Endothelial cell of umbilical vein (primary cell): Measurements from ENCODE around the gene PACRGL.

Experiments used
- CTCF ChIP-seq, 2 donors: IDR thresholded peaks; 1 replicate in 1 of 2; 2 replicates in 1 of 2; pipeline ENCODE4 v1.5.1; 2011; ENCODE audit warnings: low read length in 2 of 2, mild to moderate bottlenecking in 2 of 2, moderate library complexity in 2 of 2, control low read depth in 1 of 2, inconsistent platforms in 1 of 2, low read depth in 1 of 2; ENCODE audit not compliant: insufficient read depth in 1 of 2; ENCODE audit errors: extremely low read depth in 1 of 2
- EZH2 ChIP-seq: IDR thresholded peaks from 2 replicates; pipeline ENCODE4 v1.6.1; 2012; ENCODE audit warnings: borderline replicate concordance, low read depth, mild to moderate bottlenecking, moderate library complexity, low read length, inconsistent platforms; ENCODE audit not compliant: severe bottlenecking
- FOS ChIP-seq: IDR thresholded peaks from 2 replicates; pipeline ENCODE4 v1.6.1; 2011; ENCODE audit warnings: mild to moderate bottlenecking, low read length, moderate library complexity, borderline replicate concordance; ENCODE audit not compliant: insufficient read depth
- MYC ChIP-seq: IDR thresholded peaks from one replicate; pipeline ENCODE4 v1.6.1; 2011; ENCODE audit warnings: mild to moderate bottlenecking, low read depth, low read length
- POLR2A ChIP-seq: IDR thresholded peaks from 2 replicates; pipeline ENCODE4 v1.6.1; 2012; ENCODE audit warnings: low read depth, mild to moderate bottlenecking, control low read depth, low read length
- POLR2AphosphoS5 ChIP-seq: IDR thresholded peaks from 2 replicates; pipeline ENCODE4 v1.6.1; 2012; ENCODE audit warnings: low read depth, mild to moderate bottlenecking, control low read depth, low read length, moderate library complexity; ENCODE audit not compliant: insufficient read depth
- TF ChIP-seq, protein P1 (sequence below): IDR thresholded peaks from 2 replicates; pipeline ENCODE4 v1.6.1; 2011; ENCODE audit not compliant: insufficient read depth, insufficient read length

DNA sequence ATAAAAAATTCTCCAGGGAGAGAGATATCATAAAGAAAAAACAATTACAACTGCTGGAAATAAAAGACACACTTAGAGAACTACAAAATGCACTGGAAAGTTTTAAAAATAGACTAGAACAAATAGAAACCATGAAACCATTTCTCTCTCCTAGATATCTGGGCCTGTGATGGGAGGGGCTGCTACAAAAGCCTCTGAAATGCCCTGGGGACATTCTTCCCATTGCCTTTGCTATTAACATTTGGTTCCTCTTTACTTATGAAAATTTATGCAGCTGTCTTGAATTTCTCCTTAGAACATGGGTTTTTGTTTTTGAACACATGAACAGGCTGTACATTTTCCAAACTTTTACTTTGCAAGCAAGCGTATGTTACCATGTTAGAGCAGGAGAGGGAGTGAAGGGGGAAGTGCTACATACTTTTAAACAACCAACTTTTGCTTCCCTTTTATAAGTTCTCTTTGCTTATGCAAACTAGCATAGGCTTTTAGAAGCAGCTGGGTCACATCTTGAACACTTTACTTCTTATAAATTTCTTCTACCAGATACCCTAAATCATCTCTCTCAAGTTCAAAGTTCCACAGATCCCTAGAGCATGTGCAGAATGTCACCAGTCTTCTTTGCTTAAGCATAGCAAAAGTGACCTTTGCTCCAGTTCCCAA lies 47.9 kb upstream of the PACRGL start:
- TF ChIP-seq CTCF (IDR thresholded peaks at IDR 0.05; ENCODE audit: extremely low read depth in 1 of 2, insufficient read depth in 1 of 2, low read depth in 1 of 2, low read length in 2 of 2) (no peak), POLR2AphosphoS5 (no peak), POLR2A (no peak), MYC (no peak), EZH2 (no peak), FOS (no peak)
- TF ChIP-seq, protein P1, sequence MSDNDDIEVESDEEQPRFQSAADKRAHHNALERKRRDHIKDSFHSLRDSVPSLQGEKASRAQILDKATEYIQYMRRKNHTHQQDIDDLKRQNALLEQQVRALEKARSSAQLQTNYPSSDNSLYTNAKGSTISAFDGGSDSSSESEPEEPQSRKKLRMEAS = no peak
